Right atrium auricular region (tissue), 2 donors: ENCODE results near the gene KCNAB1. TPM values are rescaled to one million over a fixed set of nuclear protein-coding genes. Genes with fewer than 3 reads are reported as not detected.

Source experiments
- DNase-seq: peaks from one replicate; pipeline ENCODE4 v3.0.0-alpha.2; 2019; ENCODE audit warnings: low spot score
- H3K27ac ChIP-seq, 2 donors: fragments of 200-600 bp; sonication (generic); 1 replicate in 1 of 2; 2 replicates in 1 of 2; pipeline ENCODE4 v1.5.1; 2016 to 2019
- H3K27me3 ChIP-seq, 2 donors: fragments of 200-600 bp; sonication (generic); one replicate each; pipeline versions ENCODE4 v1.5.1 to v1.6.0; 2017 to 2019
- H3K36me3 ChIP-seq: fragments of 200-600 bp; sonication (generic); one replicate; pipeline ENCODE4 v1.5.1; 2016
- H3K4me1 ChIP-seq, 2 donors: fragments of 200-600 bp; sonication (generic); one replicate each; pipeline versions ENCODE4 v1.5.1 to v1.6.0; 2017 to 2019
- H3K4me3 ChIP-seq, 2 donors: fragments of 200-600 bp; sonication (generic); 1 replicate in 1 of 2; 2 replicates in 1 of 2; pipeline ENCODE4 v1.5.1; 2017 to 2019; ENCODE audit warnings: mild to moderate bottlenecking in 1 of 2, moderate library complexity in 1 of 2
- H3K9me3 ChIP-seq, 2 donors: fragments of 200-600 bp; sonication (generic); one replicate each; pipeline ENCODE4 v1.5.1; 2019
- CTCF ChIP-seq, 2 donors: fragments of 200-600 bp; sonication (generic); IDR thresholded peaks; one replicate each; pipeline ENCODE4 v1.5.1; 2019; ENCODE audit warnings: antibody characterized with exemption in 2 of 2
- total RNA-seq, 2 donors: library from RNA; depleted of rRNA; stranded (reverse); fragments of >200 nt; gene quantifications; one replicate each; pipeline ENCODE4 v1.1.0, GENCODE V29; 2016

The KCNAB1 gene
- total RNA-seq, 2 donors from 2014 or later: 2.0 to 3.2 TPM

- no peak for DNase-seq
- no peaks in the 10 kb centered on the region for H3K36me3 ChIP-seq
- no peak overlapping the region for H3K27ac ChIP-seq
- no peak overlapping the region for H3K4me3 ChIP-seq
- H3K4me1 ChIP-seq: no peaks in the 10 kb centered on the region
- no peak for TF ChIP-seq CTCF (IDR thresholded peaks at IDR 0.05)
- H3K9me3 ChIP-seq: no peaks in the 10 kb centered on the region
- no peaks in the 10 kb centered on the region for H3K27me3 ChIP-seq
Observed at GRCh38 chr3:156108616-156109015, 11.8 kb upstream of the KCNAB1 start.

GRCh38 chr3:156109989-156110388 lies 10.4 kb upstream of the KCNAB1 start:
- Histone ChIP-seq H3K27me3 (no peaks in the 10 kb centered on the region), H3K4me3 (no peak overlapping the region), H3K36me3 (no peaks in the 10 kb centered on the region), H3K4me1 (no peaks in the 10 kb centered on the region), H3K27ac (no peak overlapping the region), H3K9me3 (no peaks in the 10 kb centered on the region)
- no peak for DNase-seq
- TF ChIP-seq CTCF (IDR thresholded peaks at IDR 0.05): no peak

- Histone ChIP-seq H3K36me3 (no peaks in the 10 kb centered on the region), H3K4me3 (no peak overlapping the region)
Observed at GRCh38 chr3:156126467-156126866, 6.1 kb downstream of the KCNAB1 start.

GRCh38 chr3:156131241-156131640 lies 10.9 kb downstream of the KCNAB1 start:
- no peaks in the 10 kb centered on the region for H3K36me3 ChIP-seq
- no peak for DNase-seq
- H3K4me1 ChIP-seq: no peaks in the 10 kb centered on the region
- H3K9me3 ChIP-seq: no peaks in the 10 kb centered on the region
- H3K4me3 ChIP-seq: no peak overlapping the region
- H3K27me3 ChIP-seq: no peaks in the 10 kb centered on the region
- peak overlapping the region in 1 of 2 donors; percentile 25 for H3K27ac ChIP-seq
- TF ChIP-seq CTCF (IDR thresholded peaks at IDR 0.05): no peak

More at GRCh38 chr3:156126467-156126866, 6.1 kb downstream of the KCNAB1 start:
- H3K27me3 ChIP-seq: no peaks in the 10 kb centered on the region
- TF ChIP-seq CTCF (IDR thresholded peaks at IDR 0.05): no peak
- DNase-seq: no peak
- H3K27ac ChIP-seq: no peak overlapping the region
- no peaks in the 10 kb centered on the region for H3K9me3 ChIP-seq
- H3K4me1 ChIP-seq: no peaks in the 10 kb centered on the region

GRCh38 chr3:156131799-156132198 lies 11.4 kb downstream of the KCNAB1 start:
- DNase-seq: no peak
- no peaks in the 10 kb centered on the region for H3K9me3 ChIP-seq
- no peak for TF ChIP-seq CTCF (IDR thresholded peaks at IDR 0.05)
- no peaks in the 10 kb centered on the region for H3K27me3 ChIP-seq
- H3K4me3 ChIP-seq: no peak overlapping the region
- no peaks in the 10 kb centered on the region for H3K4me1 ChIP-seq
- H3K27ac ChIP-seq: no peak overlapping the region
- no peaks in the 10 kb centered on the region for H3K36me3 ChIP-seq

- Histone ChIP-seq H3K4me3 (no peak overlapping the region), H3K9me3 (no peaks in the 10 kb centered on the region), H3K36me3 (no peaks in the 10 kb centered on the region), H3K27ac (no peak overlapping the region), H3K4me1 (no peaks in the 10 kb centered on the region), H3K27me3 (no peaks in the 10 kb centered on the region)
- TF ChIP-seq CTCF (IDR thresholded peaks at IDR 0.05): no peak
- no peak for DNase-seq
Observed at GRCh38 chr3:156132313-156132712, 11.9 kb downstream of the KCNAB1 start.
